A549 treated with RU486 at 1 μM for 4 hours (cell line): ENCODE measurements around the gene PDCD6IP. TPM values are rescaled to one million over a fixed set of nuclear protein-coding genes. Genes with fewer than 3 reads are reported as not detected.

ENCODE experiments used
- total RNA-seq: library from RNA; stranded (reverse); fragments of 200-300 nt; extraction: Qiagen RNA extraction; gene quantifications from 5 replicates; pipeline ENCODE4 v1.2.3, GENCODE V29; 2022; ENCODE audit warnings: low read depth

Gene PDCD6IP
- 127 to 173 TPM (median 160 TPM) in 5 replicates for total RNA-seq

DNA sequence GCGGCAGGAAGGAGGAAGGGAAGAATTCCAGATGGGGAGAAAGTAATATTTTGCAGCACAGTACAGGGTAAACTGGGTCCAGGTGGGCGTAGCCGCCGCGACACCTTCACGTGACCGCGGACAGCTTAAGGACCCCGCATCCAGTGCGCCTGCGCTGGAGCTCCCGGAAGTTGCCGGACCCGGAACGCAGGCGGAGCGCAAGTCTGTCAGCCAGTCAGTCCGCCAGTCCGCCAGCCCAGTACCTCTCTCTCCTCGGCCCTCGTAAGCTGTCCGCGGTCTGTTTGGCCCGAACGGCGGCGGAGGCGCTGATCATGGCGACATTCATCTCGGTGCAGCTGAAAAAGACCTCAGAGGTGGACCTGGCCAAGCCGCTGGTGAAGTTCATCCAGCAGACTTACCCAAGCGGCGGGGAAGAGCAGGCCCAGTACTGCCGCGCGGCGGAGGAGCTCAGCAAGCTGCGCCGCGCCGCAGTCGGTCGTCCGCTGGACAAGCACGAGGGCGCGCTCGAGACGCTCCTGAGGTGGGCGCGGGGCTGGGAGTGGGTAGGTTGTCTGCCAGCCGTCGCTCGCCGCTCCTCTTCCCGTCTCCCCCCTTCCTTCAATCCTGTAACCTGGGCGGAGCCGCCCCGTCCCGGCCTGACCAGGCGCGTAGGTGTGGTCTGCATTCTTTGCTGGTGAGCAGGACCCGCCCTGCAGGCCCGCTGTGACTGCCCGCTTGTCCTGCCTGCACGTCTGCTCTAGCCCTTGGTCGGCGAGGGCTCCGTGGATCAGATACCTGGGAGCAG, at the start of gene PDCD6IP:
TSS of gene PDCD6IP (plus strand) at position 213 of the 784 bp plus-strand sequence. CDS start at position 312, 99 bp downstream.

Other genes with a start within 250 kb of the PDCD6IP start
- 16.1 to 19.0 TPM (median 18.3 TPM) in 5 replicates for gene CLASP2, start 80.4 kb upstream of the PDCD6IP start, total RNA-seq